Thyroid gland (tissue), 4 donors: ENCODE data around the gene RBP7. TPM values are rescaled to one million over a fixed set of nuclear protein-coding genes. Genes with fewer than 3 reads are reported as not detected.
"Not testable (repeated sequence)": the region's sequence is repeated elsewhere in the genome, so short reads cannot be mapped to it uniquely, and the experiment has no call there.

Source experiments
- DNase-seq, 2 donors: peaks; one replicate each; pipeline ENCODE4 v3.0.0-alpha.2; 2019
- H3K27ac ChIP-seq, 3 donors: fragments of 200-600 bp; sonication (generic); 1 replicate in 2 of 3; 2 replicates in 1 of 3; pipeline ENCODE4 v1.5.1; 2016 to 2019; ENCODE audit warnings: mild to moderate bottlenecking in 1 of 3, moderate library complexity in 1 of 3
- H3K27me3 ChIP-seq: fragments of 200-600 bp; sonication (generic); one replicate; pipeline ENCODE4 v1.5.1; 2019
- H3K36me3 ChIP-seq, 2 donors: fragments of 200-600 bp; sonication (generic); one replicate each; pipeline ENCODE4 v1.5.1; 2016 to 2019
- H3K4me1 ChIP-seq, 2 donors: fragments of 200-600 bp; sonication (generic); one replicate each; pipeline ENCODE4 v1.5.1; 2017 to 2019
- H3K4me3 ChIP-seq, 3 donors: fragments of 200-600 bp; sonication (generic); replicated peaks in 1 of 3; 1 replicate in 2 of 3; 2 replicates in 1 of 3; pipeline ENCODE4 v1.5.1; 2016; ENCODE audit warnings: mild to moderate bottlenecking in 1 of 3
- H3K9me3 ChIP-seq: fragments of 200-600 bp; sonication (generic); one replicate; pipeline ENCODE4 v1.5.1; 2017
- POLR2A ChIP-seq, 2 donors: fragments of 450-650 bp; IDR thresholded peaks; one replicate each; pipeline ENCODE4 v1.6.1; 2017; ENCODE audit warnings: antibody characterized with exemption in 2 of 2, mild to moderate bottlenecking in 2 of 2, moderate library complexity in 1 of 2
- WGBS, 2 donors: methylation state at CpG; one replicate each; pipeline ENCODE4 v1.1.5; 2017; 5-methylcytosine and 5-hydroxymethylcytosine counted together
- intact Hi-C: fragments of 100-400 bp; cut with DNase I; formaldehyde crosslinking; loops from one replicate; pipeline ENCODE4 v1.15.1; 2023
- total RNA-seq, 4 donors: library from RNA; depleted of rRNA; stranded (reverse); fragments of >200 nt; gene quantifications; one replicate each; pipeline ENCODE4 v1.2.3, GENCODE V29; 2016
- TF ChIP-seq, protein P1 (sequence below), 6 experiments: fragments of 200-600 bp in 3 of 6; fragments of 450-650 bp in 3 of 6; sonication (generic) in 3 of 6; IDR thresholded peaks; one replicate each; pipeline ENCODE4 v1.5.1; 2016 to 2019; ENCODE audit warnings: antibody characterized with exemption in 6 of 6, mild to moderate bottlenecking in 2 of 6, inconsistent platforms in 1 of 6, moderate library complexity in 1 of 6

Gene RBP7
- total RNA-seq, 4 donors from 2014 or later, result 7.2 to 39.8 (median 32.8) TPM

GRCh38 chr1:9993561-9994075 is 3.4 kb upstream of the RBP7 start:
- Histone ChIP-seq H3K9me3 (no peaks in the 10 kb centered on the region), H3K36me3 (no peaks in the 10 kb centered on the region), H3K27me3 (no peaks in the 10 kb centered on the region), H3K4me1 (peaks cover 0 to 21% of the 10 kb centered on the region in 2 donors), H3K27ac (peak overlapping the region in 2 of 3 donors; percentile 31 to 41), H3K4me3 (no peak overlapping the region)
- intact Hi-C loops, result no loop called here
- TF ChIP-seq POLR2A (IDR thresholded peaks at IDR 0.05), result no peak
- TF ChIP-seq, protein P1, sequence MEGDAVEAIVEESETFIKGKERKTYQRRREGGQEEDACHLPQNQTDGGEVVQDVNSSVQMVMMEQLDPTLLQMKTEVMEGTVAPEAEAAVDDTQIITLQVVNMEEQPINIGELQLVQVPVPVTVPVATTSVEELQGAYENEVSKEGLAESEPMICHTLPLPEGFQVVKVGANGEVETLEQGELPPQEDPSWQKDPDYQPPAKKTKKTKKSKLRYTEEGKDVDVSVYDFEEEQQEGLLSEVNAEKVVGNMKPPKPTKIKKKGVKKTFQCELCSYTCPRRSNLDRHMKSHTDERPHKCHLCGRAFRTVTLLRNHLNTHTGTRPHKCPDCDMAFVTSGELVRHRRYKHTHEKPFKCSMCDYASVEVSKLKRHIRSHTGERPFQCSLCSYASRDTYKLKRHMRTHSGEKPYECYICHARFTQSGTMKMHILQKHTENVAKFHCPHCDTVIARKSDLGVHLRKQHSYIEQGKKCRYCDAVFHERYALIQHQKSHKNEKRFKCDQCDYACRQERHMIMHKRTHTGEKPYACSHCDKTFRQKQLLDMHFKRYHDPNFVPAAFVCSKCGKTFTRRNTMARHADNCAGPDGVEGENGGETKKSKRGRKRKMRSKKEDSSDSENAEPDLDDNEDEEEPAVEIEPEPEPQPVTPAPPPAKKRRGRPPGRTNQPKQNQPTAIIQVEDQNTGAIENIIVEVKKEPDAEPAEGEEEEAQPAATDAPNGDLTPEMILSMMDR (IDR thresholded peaks at IDR 0.05), result no peak
- 75 to 83% methylated on average over 7 of the region's 7 CpGs for WGBS, 2 donors
- no peak for DNase-seq

DNA sequence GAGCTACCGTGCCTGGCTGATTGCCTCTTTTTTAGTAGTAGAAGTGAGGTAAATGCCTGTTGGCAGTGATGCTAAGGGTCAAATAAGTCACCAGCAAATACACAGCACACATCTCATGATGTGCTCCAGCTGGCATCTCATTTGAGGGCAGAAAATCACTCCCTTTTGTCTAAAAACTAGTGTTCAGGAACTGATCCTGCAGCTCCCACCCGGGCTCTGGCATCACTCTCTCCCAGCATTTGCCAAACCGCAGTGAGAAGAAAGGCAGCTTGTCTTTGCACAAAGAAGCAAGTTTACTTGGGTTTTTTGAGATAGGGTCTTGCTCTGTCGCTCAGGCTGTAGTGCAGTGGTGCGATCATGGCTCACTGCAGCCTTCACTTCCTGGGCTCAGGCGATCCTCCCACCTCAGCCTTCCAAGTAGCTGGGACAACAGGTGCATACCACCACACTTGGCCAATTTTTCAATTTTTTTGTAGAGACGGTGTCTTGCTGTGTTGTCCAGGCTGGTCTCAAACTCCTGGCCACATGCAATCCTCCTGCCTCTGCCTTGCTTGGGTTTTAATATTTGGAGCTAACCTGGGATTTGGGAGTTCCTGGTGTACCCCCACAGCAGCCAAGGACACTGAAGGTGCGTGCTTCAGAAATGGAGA is 4.1 kb downstream of the RBP7 start:
- intact Hi-C loops, result no loop called here
- Histone ChIP-seq H3K27me3 (no peaks in the 10 kb centered on the region), H3K9me3 (no peaks in the 10 kb centered on the region), H3K36me3 (no peaks in the 10 kb centered on the region), H3K4me1 (peaks cover 0 to 6% of the 10 kb centered on the region in 2 donors), H3K4me3 (no peak overlapping the region), H3K27ac (no peak overlapping the region)
- WGBS, 2 donors, result 92 to 95% methylated on average over 8 of the region's 8 CpGs
- TF ChIP-seq, protein P1 (IDR thresholded peaks at IDR 0.05), result no peak
- DNase-seq, result no peak

DNA sequence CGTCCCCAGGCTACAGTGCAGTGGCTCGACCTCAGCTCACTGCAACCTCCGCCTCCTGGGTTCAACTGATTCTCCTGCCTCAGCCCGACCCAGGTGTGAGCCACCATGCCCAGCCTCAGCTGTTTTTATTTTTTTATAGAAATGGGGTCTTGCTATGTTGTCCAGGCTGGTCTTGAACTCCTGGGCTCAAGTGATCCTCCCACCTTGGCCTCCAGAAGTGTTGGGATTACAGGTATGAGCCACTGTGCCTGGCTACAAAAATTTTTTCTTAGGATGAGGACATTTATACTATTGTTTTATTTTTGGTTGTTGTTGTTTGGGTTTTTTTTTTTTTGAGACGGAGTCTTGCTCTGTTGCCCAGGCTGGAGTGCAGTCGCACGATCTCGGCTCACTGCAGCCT is 8.2 kb downstream of the RBP7 start:
- intact Hi-C loops, H3K27ac ChIP-seq, H3K9me3 ChIP-seq, H3K36me3 ChIP-seq, DNase-seq, H3K4me3 ChIP-seq, H3K27me3 ChIP-seq: not testable (repeated sequence)
- H3K4me1 ChIP-seq, result peaks cover 4 to 17% of the 10 kb centered on the region in 2 donors
- WGBS, 2 donors, result 91 to 94% methylated on average over 8 of the region's 8 CpGs

DNA sequence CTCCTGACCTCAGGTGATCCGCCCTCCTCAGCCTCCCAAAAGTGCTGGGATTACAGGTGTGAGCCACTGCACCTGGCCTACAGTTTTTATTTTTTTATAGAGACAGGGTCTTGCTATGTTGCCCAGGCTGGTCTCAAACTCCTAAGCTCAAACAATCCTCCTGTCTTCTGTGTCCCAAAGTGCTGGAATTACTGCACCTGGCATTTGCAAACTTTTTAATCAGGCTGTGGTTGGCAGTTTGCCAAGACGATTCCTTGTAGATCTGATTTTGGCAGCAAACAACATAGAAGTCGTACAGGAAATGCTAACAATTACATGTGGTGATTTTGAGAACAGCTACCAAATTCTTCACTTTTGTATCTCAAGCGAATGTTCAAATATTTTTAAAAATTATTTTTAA is 10.1 kb downstream of the RBP7 start:
- H3K36me3 ChIP-seq, result no peaks in the 10 kb centered on the region
- H3K4me3 ChIP-seq, result no peak overlapping the region
- H3K27me3 ChIP-seq, result no peaks in the 10 kb centered on the region
- WGBS, 2 donors, result 54 to 58% methylated on average over 4 of the region's 4 CpGs
- intact Hi-C loops, result no loop called here
- no peaks in the 10 kb centered on the region for H3K9me3 ChIP-seq
- peak overlapping the region in 2 of 3 donors; percentile 2 to 19 for H3K27ac ChIP-seq
- peaks cover 4 to 17% of the 10 kb centered on the region in 2 donors for H3K4me1 ChIP-seq
- peak; percentile 56 to 71 for DNase-seq
- no peak for TF ChIP-seq POLR2A (IDR thresholded peaks at IDR 0.05)
- TF ChIP-seq, protein P1 (IDR thresholded peaks at IDR 0.05), result no peak

- H3K27ac ChIP-seq, result peak overlapping the region; percentile 82 to 90 (median 88)
- DNase-seq, result no peak
- H3K27me3 ChIP-seq, result no peaks in the 10 kb centered on the region
- intact Hi-C loops, result no loop called here
- no peak overlapping the region for H3K4me3 ChIP-seq
- peaks cover 17 to 29% of the 10 kb centered on the region in 2 donors for H3K4me1 ChIP-seq
- WGBS, 2 donors, result 73 to 90% methylated on average over 5 of the region's 5 CpGs
- H3K9me3 ChIP-seq, result no peaks in the 10 kb centered on the region
- H3K36me3 ChIP-seq, result no peaks in the 10 kb centered on the region
- no peak for TF ChIP-seq POLR2A (IDR thresholded peaks at IDR 0.05)
- TF ChIP-seq, protein P1 (IDR thresholded peaks at IDR 0.05), result no peak
Measured at GRCh38 chr1:10014016-10014415, 17.0 kb downstream of the RBP7 start.
